ENCODE results near the gene ESPN.
"Not testable (repeated sequence)": the region's sequence is repeated elsewhere in the genome, so short reads cannot be mapped to it uniquely, and the experiment has no call there.

ESPN gene

DNA sequence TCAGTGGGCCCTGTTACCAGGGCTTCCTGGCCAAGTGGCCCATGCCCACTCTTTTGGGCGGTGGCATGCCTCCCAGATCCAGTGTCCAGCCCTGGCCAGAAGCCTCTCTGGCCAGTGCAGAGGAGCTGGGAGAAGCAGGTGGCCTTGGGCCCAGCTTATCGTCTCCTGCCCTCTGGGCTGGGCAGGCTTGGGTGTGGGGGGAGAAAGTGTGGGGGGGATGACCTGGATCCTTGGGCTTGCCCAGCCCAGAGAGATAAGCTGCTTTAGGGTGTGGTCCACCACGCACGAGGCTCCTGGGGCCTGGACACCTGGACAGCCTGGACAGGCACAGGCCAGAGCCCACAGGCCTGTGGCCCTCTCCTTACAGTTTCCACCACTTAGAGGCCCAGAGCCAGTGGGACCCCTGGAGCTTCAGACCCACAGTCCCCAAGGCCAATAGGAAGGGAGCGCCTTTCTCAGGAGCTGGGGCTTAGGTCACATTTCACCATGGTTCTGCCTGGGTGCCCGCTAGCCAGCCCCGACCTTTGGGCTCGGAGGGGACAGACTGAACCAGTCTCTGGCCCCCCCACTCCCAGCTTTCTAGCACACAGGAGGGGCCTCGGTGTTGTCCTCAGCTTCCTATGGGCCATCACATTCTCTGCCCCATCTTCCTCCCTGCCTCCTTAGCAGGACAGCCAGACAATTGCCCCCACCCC lies 1.8 kb downstream of the ESPN start:
- H3K4me3 Mint-ChIP-seq: no peak overlapping the region
- H3K4me1 Mint-ChIP-seq: peaks cover 14% of the 10 kb centered on the region
- no peak for DNase-seq
- peaks cover 97% of the 10 kb centered on the region for H3K27me3 Mint-ChIP-seq
- CTCF ChIA-PET: interaction anchor here (1.1 to 2.6 kb wide), 3 partner anchors 9 to 179 kb away, joined by 3 to 26 read pairs (median 4); no protein-coding TSS in a partner anchor
- no peak overlapping the region for H3K27ac Mint-ChIP-seq
- no peaks in the 10 kb centered on the region for H3K36me3 Mint-ChIP-seq
- H3K9me3 Mint-ChIP-seq: no peaks in the 10 kb centered on the region

DNA sequence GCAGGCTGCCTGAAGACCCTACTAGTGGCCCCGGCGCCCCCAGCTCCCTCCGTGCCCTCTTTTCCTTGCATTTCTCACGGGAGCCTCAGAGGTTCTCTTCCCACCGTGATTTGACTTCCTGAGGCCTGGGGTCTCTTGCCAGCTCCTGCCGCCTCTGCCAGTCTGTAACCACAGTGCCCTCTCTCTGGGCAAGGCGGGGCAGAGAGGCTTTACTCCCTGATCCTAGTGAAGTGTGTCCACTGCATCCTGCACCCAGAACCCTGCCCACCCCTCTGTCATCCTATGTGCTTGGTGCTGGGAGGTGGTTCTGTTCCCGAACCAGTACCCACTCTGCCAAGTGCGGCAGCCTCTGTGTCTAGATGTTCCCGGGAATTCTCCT lies 2.4 kb downstream of the ESPN start:
- Mint-ChIP-seq H3K9me3 (no peaks in the 10 kb centered on the region), H3K36me3 (no peaks in the 10 kb centered on the region), H3K4me1 (peaks cover 9% of the 10 kb centered on the region), H3K27ac (no peak overlapping the region), H3K4me3 (no peak overlapping the region), H3K27me3 (peaks cover 95% of the 10 kb centered on the region)
- no peak for DNase-seq
- CTCF ChIA-PET: interaction anchor here (1.1 to 2.6 kb wide), 2 partner anchors 9 to 12 kb away, joined by 3 to 26 read pairs; no protein-coding TSS in a partner anchor

DNA sequence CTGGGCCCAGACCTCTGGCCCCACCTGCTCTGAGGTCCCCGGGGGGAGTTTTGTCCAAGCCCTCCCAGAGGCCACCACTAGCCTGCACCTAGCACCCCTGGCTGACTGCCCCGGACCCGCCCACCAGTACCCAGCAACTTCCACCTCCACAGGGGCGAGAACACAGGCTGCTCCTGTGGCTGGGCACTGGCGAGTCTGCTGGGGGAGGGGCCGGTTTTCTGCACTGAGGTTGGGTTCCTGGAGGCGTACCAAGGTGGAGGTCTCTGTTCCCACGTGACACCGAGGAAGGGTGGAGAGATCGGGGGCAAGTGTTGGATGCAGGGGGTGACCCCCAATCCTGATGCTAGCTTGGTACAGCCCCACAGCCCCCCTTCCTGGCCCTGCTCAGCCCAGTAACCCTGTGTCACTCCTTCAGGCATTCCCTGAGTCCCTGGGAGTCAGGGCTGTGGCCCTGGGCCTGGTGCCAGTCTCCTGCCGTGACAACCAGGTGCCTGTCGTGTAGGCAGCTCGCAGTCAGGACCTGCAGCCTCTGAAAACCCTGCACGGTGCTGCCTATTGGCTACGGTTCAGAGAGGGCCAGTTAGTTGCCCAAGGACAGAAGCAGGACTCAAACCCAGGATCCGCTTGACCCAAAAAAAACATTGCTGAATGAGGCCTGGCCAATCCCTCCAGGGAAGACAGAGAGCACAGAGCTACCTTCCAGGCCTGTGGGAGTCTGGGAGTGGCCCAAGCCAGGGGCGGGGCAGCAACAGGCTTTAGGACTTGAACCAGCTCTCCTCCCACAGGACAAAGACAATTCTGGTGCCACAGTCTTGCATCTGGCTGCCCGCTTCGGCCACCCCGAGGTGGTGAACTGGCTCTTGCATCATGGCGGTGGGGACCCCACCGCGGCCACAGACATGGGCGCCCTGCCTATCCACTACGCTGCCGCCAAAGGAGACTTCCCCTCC lies 3.1 kb downstream of the ESPN start:
- CTCF ChIA-PET: interaction anchor here (1.0 to 2.6 kb wide), 2 partner anchors 10 to 11 kb away, joined by 3 to 26 read pairs; no protein-coding TSS in a partner anchor
- peaks cover 94% of the 10 kb centered on the region for H3K27me3 Mint-ChIP-seq
- no peaks in the 10 kb centered on the region for H3K36me3 Mint-ChIP-seq
- no peaks in the 10 kb centered on the region for H3K9me3 Mint-ChIP-seq
- H3K4me3 Mint-ChIP-seq: no peak overlapping the region
- no peak for DNase-seq
- H3K27ac Mint-ChIP-seq: no peak overlapping the region
- H3K4me1 Mint-ChIP-seq: peaks cover 9% of the 10 kb centered on the region

DNA sequence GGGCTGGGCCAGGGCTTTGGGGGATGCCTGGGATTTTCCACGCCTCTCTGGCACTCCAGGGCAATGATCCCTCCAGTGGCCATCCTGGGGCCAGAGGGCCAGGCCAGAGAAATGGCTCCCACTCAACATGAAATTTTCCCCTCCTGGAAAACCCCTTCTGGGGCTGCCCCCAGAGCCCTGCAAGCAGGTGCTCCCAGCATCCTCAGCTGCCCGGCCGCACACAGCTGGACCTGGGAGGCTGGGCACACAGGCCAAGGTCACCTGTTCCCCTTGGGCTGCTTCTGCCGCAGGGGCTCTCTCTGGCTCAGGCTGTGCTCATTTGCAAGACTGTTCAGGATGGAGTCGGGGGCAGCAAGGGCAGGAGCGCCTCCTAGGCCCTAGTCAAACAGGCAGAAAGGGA lies 3.9 kb downstream of the ESPN start:
- H3K36me3 Mint-ChIP-seq, H3K4me3 Mint-ChIP-seq, H3K27ac Mint-ChIP-seq, H3K4me1 Mint-ChIP-seq, H3K9me3 Mint-ChIP-seq, DNase-seq: not testable (repeated sequence)
- peaks cover 92% of the 10 kb centered on the region for H3K27me3 Mint-ChIP-seq
- CTCF ChIA-PET: interaction anchor here (1.0 kb wide), 1 partner anchor 10 kb away, joined by 3 read pairs; no protein-coding TSS in a partner anchor

DNA sequence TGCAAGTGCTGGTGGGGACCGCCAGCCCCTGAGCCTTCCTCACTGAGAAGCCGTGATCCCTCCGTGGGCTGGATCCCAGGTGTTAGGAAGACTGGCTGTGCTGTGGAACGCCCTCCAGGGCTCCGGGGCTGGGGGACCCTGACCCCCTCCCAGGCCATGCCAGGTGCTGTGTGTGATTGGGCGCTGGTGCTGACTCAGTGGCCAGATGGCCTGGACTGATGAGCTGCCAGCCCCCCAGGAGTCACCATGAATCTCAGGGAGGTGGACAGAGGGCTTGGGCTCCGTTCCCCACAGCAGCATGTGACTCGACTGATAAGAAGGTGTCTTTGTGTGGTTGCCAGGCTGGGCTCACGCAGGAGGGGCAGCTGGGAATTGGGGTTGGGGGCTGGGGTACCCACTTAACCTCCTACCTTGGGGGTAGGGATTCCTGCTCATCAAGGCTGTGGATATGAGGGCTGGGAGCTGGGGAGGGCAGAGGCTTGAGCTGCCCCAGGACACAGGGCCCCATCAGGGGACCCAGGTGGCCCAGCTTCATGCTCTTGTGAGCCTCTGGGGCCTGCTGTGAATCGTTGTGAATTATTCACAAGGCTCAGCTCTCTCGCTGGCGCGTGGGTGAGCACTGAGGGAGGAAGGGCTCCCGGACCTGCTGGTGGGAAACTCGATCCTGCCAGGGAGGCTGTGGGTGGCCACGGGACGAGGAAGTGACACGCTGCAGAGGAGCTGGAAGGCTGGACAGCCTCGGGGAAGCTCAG lies 5.3 kb downstream of the ESPN start:
- not testable (repeated sequence) for H3K9me3 Mint-ChIP-seq, H3K4me3 Mint-ChIP-seq, H3K4me1 Mint-ChIP-seq, DNase-seq, H3K36me3 Mint-ChIP-seq, H3K27ac Mint-ChIP-seq
- CTCF ChIA-PET: interaction anchor here (1.9 kb wide), 1 partner anchor 9 kb away, joined by 7 read pairs; the partner anchor contains the start of gene HES2
- peaks cover 95% of the 10 kb centered on the region for H3K27me3 Mint-ChIP-seq

DNA sequence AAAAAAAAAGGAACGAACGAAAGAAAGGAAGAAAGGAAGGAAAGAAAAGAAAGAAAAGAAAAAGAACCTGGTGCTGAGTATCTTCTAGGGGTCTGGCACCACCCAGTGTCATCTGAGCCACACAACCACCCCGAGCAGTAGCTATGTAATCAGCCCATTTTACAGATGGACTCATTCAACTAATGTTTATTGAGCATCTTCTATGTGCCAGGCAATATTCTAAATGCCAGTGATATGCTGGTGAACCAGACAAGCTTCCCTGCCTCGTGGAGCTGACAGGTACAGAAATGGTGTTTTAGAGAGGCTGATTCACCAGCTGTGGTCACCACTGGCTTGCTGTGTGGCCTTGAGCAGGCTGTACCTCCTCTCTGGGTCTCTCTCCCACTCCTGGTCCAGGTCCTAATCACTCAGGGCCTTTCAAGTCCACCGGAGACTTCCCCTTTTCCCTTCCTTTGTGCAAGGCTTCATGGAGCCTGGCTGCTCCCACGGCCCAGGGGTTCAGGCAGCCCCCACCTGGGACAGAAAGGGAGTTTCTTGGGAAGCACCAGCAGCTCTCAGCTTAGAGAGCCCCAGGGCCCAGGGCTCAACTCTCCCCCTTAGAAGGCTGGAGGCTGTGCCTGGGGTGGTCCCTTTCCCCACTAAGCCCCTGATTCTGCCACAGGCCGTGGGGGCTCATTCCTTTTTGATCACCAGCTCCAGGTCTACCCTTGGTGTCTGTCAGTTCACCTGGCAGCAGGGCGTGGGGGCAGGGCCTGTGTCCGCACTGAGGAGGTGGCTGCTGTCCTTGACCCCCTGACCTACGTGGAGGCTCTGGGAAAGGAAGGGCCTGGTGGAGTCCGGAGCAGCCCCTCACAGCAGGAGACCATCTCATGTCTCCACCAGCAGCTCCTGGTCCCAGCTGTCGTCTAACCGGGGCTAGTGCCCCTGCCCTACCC lies 7.3 kb downstream of the ESPN start:
- H3K36me3 Mint-ChIP-seq, H3K4me1 Mint-ChIP-seq, DNase-seq, H3K4me3 Mint-ChIP-seq, H3K9me3 Mint-ChIP-seq, H3K27ac Mint-ChIP-seq: not testable (repeated sequence)
- CTCF ChIA-PET: interaction anchor here (1.2 to 1.8 kb wide), 2 partner anchors 9 to 185 kb away, joined by 4 to 7 read pairs; no protein-coding TSS in a partner anchor
- peaks cover 89% of the 10 kb centered on the region for H3K27me3 Mint-ChIP-seq

DNA sequence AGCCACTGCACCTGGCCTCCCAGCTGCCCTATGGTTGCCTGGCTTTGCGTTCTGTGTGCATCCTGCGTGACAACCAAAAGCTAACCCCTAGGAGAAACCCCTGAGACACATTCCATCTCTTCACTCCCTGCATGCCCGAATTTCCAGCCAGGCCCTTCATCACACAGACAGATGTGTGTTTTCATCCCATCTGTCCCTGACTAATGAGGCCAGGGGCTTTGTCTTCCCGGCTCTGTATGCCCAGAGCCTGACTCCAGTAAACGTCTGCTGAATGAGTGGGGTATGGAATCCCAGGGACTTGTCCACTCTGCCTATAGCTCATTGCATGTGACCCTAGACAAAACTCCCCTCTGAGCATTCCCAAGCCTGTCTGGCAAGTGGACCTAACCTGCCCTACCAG lies 9.6 kb downstream of the ESPN start:
- Mint-ChIP-seq H3K4me3 (no peak overlapping the region), H3K9me3 (no peaks in the 10 kb centered on the region), H3K4me1 (peaks cover 1% of the 10 kb centered on the region), H3K27ac (no peak overlapping the region), H3K27me3 (peaks cover 85% of the 10 kb centered on the region), H3K36me3 (no peaks in the 10 kb centered on the region)
- no peak for DNase-seq
- CTCF ChIA-PET: no interaction called here

DNA sequence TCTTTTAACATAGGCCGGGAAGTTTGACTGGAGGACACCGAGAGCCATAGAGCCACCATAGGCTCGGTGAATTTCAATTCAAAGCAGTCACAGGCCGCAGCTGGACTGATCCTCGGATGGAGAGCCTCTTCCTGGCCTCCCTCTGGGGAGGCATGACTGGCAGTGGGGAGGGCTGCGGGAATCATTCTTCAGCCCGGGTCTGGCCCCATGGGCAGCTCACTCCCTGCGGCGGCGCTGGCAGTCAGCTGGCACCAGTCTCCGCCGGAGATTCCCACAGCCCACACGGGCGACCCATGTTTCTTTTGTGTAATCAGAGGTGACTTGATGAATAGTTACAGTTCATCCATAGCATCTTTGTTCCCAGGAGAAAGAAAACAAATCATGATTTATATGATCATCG lies 10.6 kb downstream of the ESPN start:
- CTCF ChIA-PET: interaction anchor here (1.0 kb wide), 1 partner anchor 9 kb away, joined by 3 read pairs; no protein-coding TSS in a partner anchor

DNA sequence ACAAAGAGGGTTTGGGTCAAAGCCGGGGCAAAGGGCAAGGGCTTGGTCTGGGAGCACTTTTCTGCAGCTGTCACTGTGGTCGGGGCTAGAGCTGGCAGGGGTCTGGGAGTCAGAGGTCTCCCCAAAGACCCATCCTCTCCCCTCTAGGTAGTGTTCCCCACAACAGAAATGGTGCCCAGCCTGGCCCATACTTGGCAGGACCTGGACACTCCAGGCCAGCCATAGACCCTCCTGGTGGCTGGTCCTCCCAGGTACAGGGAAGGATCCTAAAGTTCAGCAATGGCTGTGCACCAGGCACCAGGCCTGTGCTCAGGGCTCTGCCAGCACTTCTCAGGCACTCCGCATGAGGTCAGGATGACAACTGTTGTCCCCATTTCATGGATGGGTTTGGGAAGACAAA lies 11.0 kb downstream of the ESPN start:
- peaks cover 85% of the 10 kb centered on the region for H3K27me3 Mint-ChIP-seq
- CTCF ChIA-PET: interaction anchor here (1.0 kb wide), 1 partner anchor 9 kb away, joined by 3 read pairs; no protein-coding TSS in a partner anchor
- H3K4me3 Mint-ChIP-seq: no peak overlapping the region
- no peak overlapping the region for H3K27ac Mint-ChIP-seq
- H3K36me3 Mint-ChIP-seq: no peaks in the 10 kb centered on the region
- H3K4me1 Mint-ChIP-seq: peaks cover 5% of the 10 kb centered on the region
- no peak for DNase-seq
- H3K9me3 Mint-ChIP-seq: no peaks in the 10 kb centered on the region

More for the DNA sequence above, 10.6 kb downstream of the ESPN start:
- peaks cover 5% of the 10 kb centered on the region for H3K4me1 Mint-ChIP-seq
- peaks cover 85% of the 10 kb centered on the region for H3K27me3 Mint-ChIP-seq
- no peaks in the 10 kb centered on the region for H3K36me3 Mint-ChIP-seq
- no peaks in the 10 kb centered on the region for H3K9me3 Mint-ChIP-seq
- DNase-seq: no peak
- H3K27ac Mint-ChIP-seq: no peak overlapping the region
- no peak overlapping the region for H3K4me3 Mint-ChIP-seq

DNA sequence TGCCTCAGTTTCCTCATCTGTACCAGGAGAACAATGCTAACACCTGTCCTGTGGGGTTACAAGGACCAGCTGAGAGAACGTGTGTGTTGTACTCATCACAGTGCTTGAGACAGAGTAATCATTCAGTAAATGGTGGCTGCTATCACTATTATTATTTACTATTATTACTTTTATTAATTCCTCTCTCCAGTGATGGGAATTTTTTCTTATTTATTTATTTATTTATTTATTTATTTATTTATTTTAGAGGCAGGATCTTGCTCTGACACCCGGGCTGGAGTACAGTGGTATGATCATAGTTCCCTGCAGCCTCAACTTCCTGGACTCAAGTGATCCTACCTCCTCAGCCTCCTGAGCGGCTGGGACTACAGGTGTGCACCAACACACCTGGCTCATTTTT lies 11.7 kb downstream of the ESPN start:
- not testable (repeated sequence) for DNase-seq, H3K4me3 Mint-ChIP-seq, H3K4me1 Mint-ChIP-seq, H3K9me3 Mint-ChIP-seq, H3K27ac Mint-ChIP-seq, H3K36me3 Mint-ChIP-seq
- CTCF ChIA-PET: interaction anchor here (1.0 to 8.7 kb wide), 3 partner anchors 10 to 188 kb away, joined by 3 to 78 read pairs (median 19); partner anchors contain the start of gene HES2
- peaks cover 85% of the 10 kb centered on the region for H3K27me3 Mint-ChIP-seq

DNA sequence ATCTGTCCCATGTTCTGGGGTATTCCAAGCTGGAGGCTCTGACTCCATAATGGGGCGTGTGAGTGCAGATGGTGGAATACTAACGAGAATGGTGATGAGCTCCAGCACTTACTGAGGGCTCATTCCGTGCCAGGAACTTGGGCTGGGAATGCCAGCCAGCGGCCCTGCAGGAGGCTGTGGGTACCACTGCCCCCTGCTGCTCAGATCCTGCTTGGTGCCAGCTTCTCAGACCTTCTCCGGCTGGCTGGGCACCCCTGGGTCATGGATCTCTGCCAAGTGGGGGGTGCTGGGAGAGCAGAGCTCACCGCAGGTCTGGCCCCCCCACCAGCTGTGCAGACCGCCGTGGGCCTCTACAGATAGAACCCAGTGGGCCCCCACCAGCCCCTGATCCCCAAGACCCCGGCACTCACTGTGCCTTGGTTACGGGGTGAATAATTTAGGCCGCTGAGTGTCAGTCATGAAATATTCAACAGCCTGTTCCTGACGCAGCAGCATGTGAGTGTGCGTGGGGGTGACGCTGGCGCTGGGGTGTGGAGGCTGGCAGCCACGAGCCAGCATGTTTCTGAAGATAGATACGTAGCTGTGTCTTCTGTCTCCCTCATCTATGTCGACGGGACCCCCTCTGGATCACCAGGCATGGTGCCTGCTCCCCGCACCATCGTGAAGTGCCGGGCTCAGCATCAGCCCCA lies 12.6 kb downstream of the ESPN start:
- DNase-seq, H3K4me3 Mint-ChIP-seq, H3K9me3 Mint-ChIP-seq, H3K36me3 Mint-ChIP-seq, H3K4me1 Mint-ChIP-seq, H3K27ac Mint-ChIP-seq: not testable (repeated sequence)
- H3K27me3 Mint-ChIP-seq: peaks cover 86% of the 10 kb centered on the region
- CTCF ChIA-PET: interaction anchor here (0.6 to 8.7 kb wide), 23 partner anchors 9 to 231 kb away, joined by 3 to 78 read pairs (median 5); partner anchors contain the start of genes HES2, PLEKHG5 and RNF207

DNA sequence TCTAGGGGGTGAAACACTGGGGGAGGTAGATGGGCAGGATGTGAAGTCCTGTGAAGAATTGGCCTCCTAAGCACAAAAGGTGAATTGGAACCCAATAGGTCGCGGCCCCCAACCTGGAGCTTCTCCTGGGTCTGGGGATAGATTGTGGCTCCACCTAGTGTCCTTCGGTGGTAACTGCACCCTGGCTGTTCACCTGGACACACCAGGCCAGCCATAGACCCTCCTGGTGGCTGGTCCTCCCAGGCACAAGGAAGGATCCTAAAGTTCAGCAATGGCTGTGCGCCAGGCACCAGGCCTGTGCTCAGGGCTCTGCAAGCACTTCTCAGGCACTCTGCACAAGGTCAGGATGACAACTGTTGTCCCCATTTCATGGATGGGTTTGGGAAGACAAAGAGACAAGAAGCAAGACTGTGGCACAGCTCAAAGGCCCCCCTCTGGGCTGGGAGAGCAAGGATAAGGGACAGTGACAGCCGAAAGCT lies 13.5 kb downstream of the ESPN start:
- no peaks in the 10 kb centered on the region for H3K9me3 Mint-ChIP-seq
- no peaks in the 10 kb centered on the region for H3K36me3 Mint-ChIP-seq
- no peak overlapping the region for H3K4me3 Mint-ChIP-seq
- H3K4me1 Mint-ChIP-seq: peaks cover 8% of the 10 kb centered on the region
- peaks cover 88% of the 10 kb centered on the region for H3K27me3 Mint-ChIP-seq
- peak; percentile 84 for DNase-seq
- H3K27ac Mint-ChIP-seq: no peak overlapping the region
- CTCF ChIA-PET: interaction anchor here (0.6 to 8.7 kb wide), 30 partner anchors 9 to 385 kb away, joined by 3 to 78 read pairs (median 5); partner anchors contain the start of genes HES2, PLEKHG5 and RNF207

Data from activated naive CD4-positive, alpha-beta T cell treated with anti-CD3 and anti-CD28 coated beads, Interleukin-2, amount 10 ng/mL, durations not matched to agents 7 days and 5 days (primary cell).